Endothelial cell of umbilical vein (primary cell): Measurements from ENCODE around the gene RNF138. TPM values are rescaled to one million over a fixed set of nuclear protein-coding genes. Genes with fewer than 3 reads are reported as not detected.

Experiments
- BruUV-seq: library from RNA; stranded (reverse); fragments of 400-500 nt; replicated peaks from 2 replicates; lab custom pipeline; 2021; lab: Mats Ljungman, UMichigan
- CTCF ChIA-PET: fragments of 300-600, 350-600 bp; sonication (Branson Sonifier 250); formaldehyde crosslinking; loops from one replicate; lab custom pipeline; 2021; ENCODE audit warnings: antibody characterized with exemption, inconsistent platforms; lab: Charles Lee
- POLR2A ChIA-PET: fragments of 300-600, 350-600 bp; sonication (Branson Sonifier 250); formaldehyde crosslinking; loops from one replicate; lab custom pipeline; 2021; ENCODE audit warnings: antibody characterized with exemption, inconsistent platforms; lab: Charles Lee
- DNase-seq: peaks from one replicate; pipeline ENCODE4 v3.0.0-alpha.2; 2011; ENCODE audit warnings: low read depth, low spot score
- FAIRE-seq: peaks from 2 replicates; lab custom pipeline; 2011; peaks lifted over from hg19 to GRCh38; lab: Jason Lieb, UNC
- H2AFZ ChIP-seq: 2 replicates; pipeline ENCODE4 v1.6.0; 2012; ENCODE audit warnings: low read depth, low read length, control low read depth, inconsistent platforms
- H3K27ac ChIP-seq: 2 replicates; pipeline ENCODE4 v1.5.1; 2011; ENCODE audit warnings: low read depth, mild to moderate bottlenecking, control low read depth, low read length, moderate library complexity; ENCODE audit not compliant: insufficient read depth
- H3K27me3 ChIP-seq, 2 experiments: 2 replicates each; pipeline versions ENCODE4 v1.6.0 to v1.6.1; 2011; ENCODE audit warnings: low read length in 2 of 2, mixed read lengths in 1 of 2; ENCODE audit not compliant: control insufficient read depth in 2 of 2, insufficient read depth in 2 of 2
- H3K36me3 ChIP-seq, 2 experiments: 2 replicates in 1 of 2; 3 replicates in 1 of 2; pipeline ENCODE4 v1.5.1; 2011; ENCODE audit warnings: low read length in 2 of 2, mild to moderate bottlenecking in 1 of 2, moderate library complexity in 1 of 2; ENCODE audit not compliant: control insufficient read depth in 2 of 2, insufficient read depth in 2 of 2; ENCODE audit errors: extremely low read depth in 1 of 2
- H3K4me1 ChIP-seq: 3 replicates; pipeline ENCODE4 v1.5.1; 2011; ENCODE audit warnings: mild to moderate bottlenecking, low read length; ENCODE audit not compliant: control insufficient read depth, insufficient read depth; ENCODE audit errors: extremely low read depth
- H3K4me2 ChIP-seq: 2 replicates; pipeline ENCODE4 v1.6.1; 2011; ENCODE audit warnings: low read length, control low read depth, mixed read lengths; ENCODE audit not compliant: insufficient read depth
- H3K4me3 ChIP-seq, 3 experiments: fragments of 200-600 bp in 1 of 3; sonication (generic), shearing (Covaris generic) in 1 of 3; replicated peaks in 1 of 3; 2 replicates each; pipeline ENCODE4 v1.5.1; 2011 to 2016; ENCODE audit warnings: control low read depth in 3 of 3, low read length in 3 of 3, mild to moderate bottlenecking in 2 of 3, inconsistent platforms in 1 of 3, low read depth in 1 of 3, moderate library complexity in 1 of 3; ENCODE audit not compliant: insufficient read depth in 1 of 3
- H3K79me2 ChIP-seq: 2 replicates; pipeline ENCODE4 v1.6.0; 2012; ENCODE audit warnings: low read length, inconsistent platforms; ENCODE audit not compliant: control insufficient read depth, insufficient read depth
- H3K9ac ChIP-seq: replicated peaks from 2 replicates; pipeline ENCODE3; 2011; ENCODE audit warnings: low read length, control low read depth; ENCODE audit not compliant: insufficient read depth; ENCODE audit errors: extremely low read depth
- H3K9me1 ChIP-seq: replicated peaks from 3 replicates; pipeline ENCODE4 v1.6.0; 2011; ENCODE audit warnings: mild to moderate bottlenecking, low read length; ENCODE audit not compliant: control insufficient read depth, insufficient read depth; ENCODE audit errors: extremely low read depth
- H3K9me3 ChIP-seq: replicated peaks from 2 replicates; pipeline ENCODE4 v1.5.1; 2012; ENCODE audit warnings: low read length, inconsistent platforms; ENCODE audit not compliant: control insufficient read depth, insufficient read depth
- H4K20me1 ChIP-seq: replicated peaks from 2 replicates; pipeline ENCODE3; 2011; ENCODE audit warnings: mild to moderate bottlenecking, low read length; ENCODE audit not compliant: control insufficient read depth, insufficient read depth; ENCODE audit errors: extremely low read depth
- EZH2 ChIP-seq: IDR thresholded peaks from 2 replicates; pipeline ENCODE4 v1.6.1; 2012; ENCODE audit warnings: borderline replicate concordance, low read depth, mild to moderate bottlenecking, moderate library complexity, low read length, inconsistent platforms; ENCODE audit not compliant: severe bottlenecking
- GATA2 ChIP-seq: IDR thresholded peaks from 2 replicates; pipeline ENCODE4 v1.7.0; 2011; ENCODE audit warnings: low read depth, mild to moderate bottlenecking, moderate library complexity, mixed read lengths, low read length; ENCODE audit not compliant: insufficient read length, insufficient read depth
- MYC ChIP-seq: IDR thresholded peaks from one replicate; pipeline ENCODE4 v1.6.1; 2011; ENCODE audit warnings: mild to moderate bottlenecking, low read depth, low read length
- dilution Hi-C: fragments of 300-500 bp; cut with MboI; formaldehyde crosslinking; loops from one replicate; pipeline ENCODE4 v1.15.0; 2019; ENCODE audit warnings: low sequenced_read_pairs; ENCODE audit not compliant: extremely low pct_ligation_motif_present
- intact Hi-C: fragments of 100-400 bp; cut with micrococcal nuclease; formaldehyde crosslinking; loops from one replicate; pipeline ENCODE4 v1.10.0; 2022
- polyA plus RNA-seq, 4 experiments: library from polyadenylated mRNA; depleted of rRNA in 3 of 4; stranded (reverse) in 3 of 4; unstranded in 1 of 4; fragments of >200 nt; gene quantifications; 2 replicates each; pipeline versions ENCODE4 v1.2.1 to v1.2.3, GENCODE V29; 2011 to 2012; ENCODE audit warnings: missing spikeins in 1 of 4
- total RNA-seq: library from RNA; stranded (reverse); gene quantifications from 2 replicates; pipeline ENCODE4 v1.2.3, GENCODE V29; 2021
- TF ChIP-seq, protein P1 (sequence below), 2 donors: IDR thresholded peaks; 1 replicate in 1 of 2; 2 replicates in 1 of 2; pipeline ENCODE4 v1.5.1; 2011; ENCODE audit warnings: low read length in 2 of 2, mild to moderate bottlenecking in 2 of 2, moderate library complexity in 2 of 2, control low read depth in 1 of 2, inconsistent platforms in 1 of 2, low read depth in 1 of 2; ENCODE audit not compliant: insufficient read depth in 1 of 2; ENCODE audit errors: extremely low read depth in 1 of 2
- TF ChIP-seq, protein P2 (sequence below): IDR thresholded peaks from 2 replicates; pipeline ENCODE4 v1.6.1; 2011; ENCODE audit not compliant: insufficient read depth, insufficient read length

Gene RNF138
- total and polyA plus RNA-seq, 2 donors (not counting 3 experiments of a cell fraction or from before 2014, with no cell fraction given) = 14.7 to 24.6 TPM

- no TSS peak for BruUV-seq
- H4K20me1 ChIP-seq = peaks cover 5% of the 10 kb centered on the region
- H3K4me2 ChIP-seq = peak overlapping the region; percentile 95
- intact Hi-C loops = no loop called here
- no peak for FAIRE-seq
- H3K9me1 ChIP-seq = no peaks in the 10 kb centered on the region
- POLR2A ChIA-PET = interaction anchor here (0.6 kb wide), 1 partner anchor 240 kb away, joined by 5 read pairs; no protein-coding TSS in a partner anchor
- H2AFZ ChIP-seq = no peak overlapping the region
- H3K4me1 ChIP-seq = peaks cover 12% of the 10 kb centered on the region
- H3K27ac ChIP-seq = no peak overlapping the region
- no peaks in the 10 kb centered on the region for H3K36me3 ChIP-seq
- H3K9me3 ChIP-seq = no peaks in the 10 kb centered on the region
- TF ChIP-seq MYC (no peak), GATA2 (no peak), EZH2 (no peak)
- TF ChIP-seq, protein P1, sequence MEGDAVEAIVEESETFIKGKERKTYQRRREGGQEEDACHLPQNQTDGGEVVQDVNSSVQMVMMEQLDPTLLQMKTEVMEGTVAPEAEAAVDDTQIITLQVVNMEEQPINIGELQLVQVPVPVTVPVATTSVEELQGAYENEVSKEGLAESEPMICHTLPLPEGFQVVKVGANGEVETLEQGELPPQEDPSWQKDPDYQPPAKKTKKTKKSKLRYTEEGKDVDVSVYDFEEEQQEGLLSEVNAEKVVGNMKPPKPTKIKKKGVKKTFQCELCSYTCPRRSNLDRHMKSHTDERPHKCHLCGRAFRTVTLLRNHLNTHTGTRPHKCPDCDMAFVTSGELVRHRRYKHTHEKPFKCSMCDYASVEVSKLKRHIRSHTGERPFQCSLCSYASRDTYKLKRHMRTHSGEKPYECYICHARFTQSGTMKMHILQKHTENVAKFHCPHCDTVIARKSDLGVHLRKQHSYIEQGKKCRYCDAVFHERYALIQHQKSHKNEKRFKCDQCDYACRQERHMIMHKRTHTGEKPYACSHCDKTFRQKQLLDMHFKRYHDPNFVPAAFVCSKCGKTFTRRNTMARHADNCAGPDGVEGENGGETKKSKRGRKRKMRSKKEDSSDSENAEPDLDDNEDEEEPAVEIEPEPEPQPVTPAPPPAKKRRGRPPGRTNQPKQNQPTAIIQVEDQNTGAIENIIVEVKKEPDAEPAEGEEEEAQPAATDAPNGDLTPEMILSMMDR (IDR thresholded peaks at IDR 0.05; ENCODE audit: extremely low read depth in 1 of 2, insufficient read depth in 1 of 2, low read depth in 1 of 2, low read length in 2 of 2) = no peak
- TF ChIP-seq, protein P2, sequence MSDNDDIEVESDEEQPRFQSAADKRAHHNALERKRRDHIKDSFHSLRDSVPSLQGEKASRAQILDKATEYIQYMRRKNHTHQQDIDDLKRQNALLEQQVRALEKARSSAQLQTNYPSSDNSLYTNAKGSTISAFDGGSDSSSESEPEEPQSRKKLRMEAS = no peak
- no peak overlapping the region for H3K9ac ChIP-seq
- DNase-seq = no peak
- CTCF ChIA-PET = no interaction called here
- H3K4me3 ChIP-seq = no peak overlapping the region
- dilution Hi-C loops = no loop called here
- peaks cover 74% of the 10 kb centered on the region for H3K79me2 ChIP-seq
- H3K27me3 ChIP-seq = no peaks in the 10 kb centered on the region
These were observed 3.7 kb downstream of the RNF138 start for GRCh38 chr18:32095192-32095899.
